Astrocyte (in vitro differentiated cells and primary cell): ENCODE measurements around the gene TENM4. TPM values are rescaled to one million over a fixed set of nuclear protein-coding genes. Genes with fewer than 3 reads are reported as not detected.
A peak's percentile ranks its signal among the peaks of the same experiment; 100 is the strongest.

Source experiments
- DNase-seq: peaks from one replicate; pipeline ENCODE4 v3.0.0-alpha.2; 2010; ENCODE audit warnings: low read depth
- FAIRE-seq: peaks from 2 replicates; lab custom pipeline; 2011; peaks lifted over from hg19 to GRCh38; lab: Jason Lieb, UNC
- H2AFZ ChIP-seq: 2 replicates; pipeline ENCODE4 v1.6.0; 2012; ENCODE audit warnings: low read depth, low read length, inconsistent platforms
- H3K27ac ChIP-seq: 2 replicates; pipeline ENCODE4 v1.5.1; 2011; ENCODE audit warnings: low read depth, low read length, inconsistent platforms
- H3K27me3 ChIP-seq: 2 replicates; pipeline ENCODE4 v1.6.0; 2011; ENCODE audit warnings: low read length, inconsistent platforms; ENCODE audit not compliant: insufficient read depth
- H3K36me3 ChIP-seq: 2 replicates; pipeline ENCODE4 v1.5.1; 2011; ENCODE audit warnings: low read length, inconsistent platforms; ENCODE audit not compliant: insufficient read depth
- H3K4me1 ChIP-seq: 2 replicates; pipeline ENCODE4 v1.5.1; 2011; ENCODE audit warnings: low read length, inconsistent platforms; ENCODE audit not compliant: insufficient read depth
- H3K4me2 ChIP-seq: 2 replicates; pipeline ENCODE4 v1.6.0; 2012; ENCODE audit warnings: low read length, inconsistent platforms
- H3K4me3 ChIP-seq: 2 replicates; pipeline ENCODE4 v1.5.1; 2011; ENCODE audit warnings: low read depth, mild to moderate bottlenecking, low read length, inconsistent platforms; ENCODE audit not compliant: insufficient read depth
- H3K79me2 ChIP-seq: 2 replicates; pipeline ENCODE4 v1.6.0; 2012; ENCODE audit warnings: mild to moderate bottlenecking, low read length, inconsistent platforms; ENCODE audit not compliant: insufficient read depth
- H3K9ac ChIP-seq: 2 replicates; pipeline ENCODE4 v1.6.0; 2012; ENCODE audit warnings: mild to moderate bottlenecking, low read length, inconsistent platforms
- H3K9me3 ChIP-seq: 2 replicates; pipeline ENCODE4 v1.5.1; 2012; ENCODE audit warnings: low read depth, mild to moderate bottlenecking, low read length, inconsistent platforms; ENCODE audit not compliant: insufficient read depth
- H4K20me1 ChIP-seq: 2 replicates; pipeline ENCODE4 v1.6.0; 2012; ENCODE audit warnings: low read length, inconsistent platforms; ENCODE audit not compliant: insufficient read depth
- H3K27ac Mint-ChIP-seq: one replicate; pipeline ENCODE4 v1.8.0; 2021; ENCODE audit warnings: mild to moderate bottlenecking, mixed read lengths; ENCODE audit not compliant: unreplicated experiment
- H3K27me3 Mint-ChIP-seq: one replicate; pipeline ENCODE4 v1.8.0; 2021; ENCODE audit warnings: low read depth, mixed read lengths; ENCODE audit not compliant: unreplicated experiment
- H3K36me3 Mint-ChIP-seq: one replicate; pipeline ENCODE4 v1.8.0; 2021; ENCODE audit warnings: low read depth, mixed read lengths; ENCODE audit not compliant: unreplicated experiment
- H3K4me1 Mint-ChIP-seq: one replicate; pipeline ENCODE4 v1.8.0; 2021; ENCODE audit warnings: low read depth, mixed read lengths; ENCODE audit not compliant: unreplicated experiment
- H3K4me3 Mint-ChIP-seq: one replicate; pipeline ENCODE4 v1.8.0; 2021; ENCODE audit warnings: mild to moderate bottlenecking, moderate library complexity, mixed read lengths; ENCODE audit not compliant: unreplicated experiment
- H3K9me3 Mint-ChIP-seq: one replicate; pipeline ENCODE4 v1.8.0; 2021; ENCODE audit warnings: mild to moderate bottlenecking, mixed read lengths; ENCODE audit not compliant: unreplicated experiment
- EZH2 ChIP-seq: IDR thresholded peaks from 2 replicates; pipeline ENCODE4 v1.6.1; 2012; ENCODE audit warnings: mild to moderate bottlenecking, low read length, inconsistent platforms; ENCODE audit not compliant: insufficient read depth
- total RNA-seq: library from RNA; stranded (reverse); gene quantifications from 2 replicates; pipeline ENCODE4 v1.2.1, GENCODE V29; 2021
- TF ChIP-seq, protein P1 (sequence below): IDR thresholded peaks from 2 replicates; pipeline ENCODE4 v1.5.1; 2011; ENCODE audit warnings: low read depth, mild to moderate bottlenecking, inconsistent platforms, low read length, moderate library complexity; ENCODE audit not compliant: insufficient read depth

TENM4 gene
- total RNA-seq, 1 donor from 2014 or later, result 7.5 TPM

DNA sequence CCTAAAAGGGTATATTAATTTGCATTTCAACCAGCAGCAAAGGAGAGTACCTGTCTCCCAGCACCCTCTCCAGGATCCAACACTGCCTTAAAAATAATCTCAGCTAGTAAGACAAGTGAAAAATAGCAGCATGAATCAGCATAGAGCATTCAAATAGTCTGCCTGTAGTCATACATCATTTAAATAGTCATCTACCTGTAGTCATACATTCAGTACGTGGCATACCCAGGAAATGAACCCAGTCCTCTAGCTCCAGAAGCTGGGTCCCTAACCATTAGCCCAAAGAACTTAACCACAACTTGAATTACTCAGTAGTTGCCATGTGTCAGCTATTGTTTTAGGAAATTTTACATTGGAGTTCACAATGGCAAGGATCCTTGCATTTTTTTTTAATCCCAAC is 9.3 kb downstream of the TENM4 start:
- Histone ChIP-seq H3K9me3 (no peaks in the 10 kb centered on the region), H3K27ac (peak overlapping the region; percentile 41), H3K4me1 (peaks cover 13% of the 10 kb centered on the region), H3K9ac (no peak overlapping the region), H3K36me3 (no peaks in the 10 kb centered on the region), H3K79me2 (peaks cover 84% of the 10 kb centered on the region), H3K4me2 (peak overlapping the region; percentile 55), H4K20me1 (peaks cover 21% of the 10 kb centered on the region), H3K27me3 (no peaks in the 10 kb centered on the region), H2AFZ (no peak overlapping the region), H3K4me3 (no peak overlapping the region)
- Mint-ChIP-seq H3K27me3 (peaks cover 30% of the 10 kb centered on the region), H3K27ac (no peak overlapping the region), H3K9me3 (no peaks in the 10 kb centered on the region), H3K36me3 (no peaks in the 10 kb centered on the region), H3K4me1 (peaks cover 6% of the 10 kb centered on the region), H3K4me3 (no peak overlapping the region)
- TF ChIP-seq EZH2, result no peak
- TF ChIP-seq, protein P1, sequence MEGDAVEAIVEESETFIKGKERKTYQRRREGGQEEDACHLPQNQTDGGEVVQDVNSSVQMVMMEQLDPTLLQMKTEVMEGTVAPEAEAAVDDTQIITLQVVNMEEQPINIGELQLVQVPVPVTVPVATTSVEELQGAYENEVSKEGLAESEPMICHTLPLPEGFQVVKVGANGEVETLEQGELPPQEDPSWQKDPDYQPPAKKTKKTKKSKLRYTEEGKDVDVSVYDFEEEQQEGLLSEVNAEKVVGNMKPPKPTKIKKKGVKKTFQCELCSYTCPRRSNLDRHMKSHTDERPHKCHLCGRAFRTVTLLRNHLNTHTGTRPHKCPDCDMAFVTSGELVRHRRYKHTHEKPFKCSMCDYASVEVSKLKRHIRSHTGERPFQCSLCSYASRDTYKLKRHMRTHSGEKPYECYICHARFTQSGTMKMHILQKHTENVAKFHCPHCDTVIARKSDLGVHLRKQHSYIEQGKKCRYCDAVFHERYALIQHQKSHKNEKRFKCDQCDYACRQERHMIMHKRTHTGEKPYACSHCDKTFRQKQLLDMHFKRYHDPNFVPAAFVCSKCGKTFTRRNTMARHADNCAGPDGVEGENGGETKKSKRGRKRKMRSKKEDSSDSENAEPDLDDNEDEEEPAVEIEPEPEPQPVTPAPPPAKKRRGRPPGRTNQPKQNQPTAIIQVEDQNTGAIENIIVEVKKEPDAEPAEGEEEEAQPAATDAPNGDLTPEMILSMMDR, result no peak
- FAIRE-seq, result peak; percentile 80
- peak; percentile 89 for DNase-seq

DNA sequence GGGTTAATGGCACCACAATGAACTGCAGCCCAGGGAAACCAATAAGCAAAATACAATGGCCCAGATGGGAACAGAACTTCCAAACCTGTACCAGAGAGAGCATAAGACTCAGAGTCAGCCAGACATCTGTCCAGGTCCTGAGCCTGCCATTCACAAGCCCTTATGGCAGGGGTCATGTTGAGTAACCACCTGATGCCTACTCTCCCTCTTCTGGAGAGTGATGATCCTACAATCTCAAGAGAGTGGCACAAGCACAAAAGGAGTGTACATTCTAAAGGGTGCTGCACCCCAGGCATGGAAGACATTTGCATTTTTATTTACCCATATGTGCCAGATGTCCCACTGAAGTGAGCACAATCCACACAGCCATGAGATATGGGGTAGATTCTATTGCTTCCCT is 10.6 kb downstream of the TENM4 start:
- no peak overlapping the region for H3K9ac ChIP-seq
- TF ChIP-seq, protein P1, result no peak
- no peak for TF ChIP-seq EZH2
- peaks cover 84% of the 10 kb centered on the region for H3K79me2 ChIP-seq
- H3K27ac ChIP-seq, result no peak overlapping the region
- peaks cover 6% of the 10 kb centered on the region for H3K4me1 Mint-ChIP-seq
- peaks cover 11% of the 10 kb centered on the region for H4K20me1 ChIP-seq
- no peaks in the 10 kb centered on the region for H3K9me3 Mint-ChIP-seq
- no peak for DNase-seq
- H2AFZ ChIP-seq, result no peak overlapping the region
- H3K9me3 ChIP-seq, result no peaks in the 10 kb centered on the region
- H3K36me3 Mint-ChIP-seq, result peaks cover 1% of the 10 kb centered on the region
- no peak overlapping the region for H3K4me3 ChIP-seq
- H3K36me3 ChIP-seq, result no peaks in the 10 kb centered on the region
- peaks cover 11% of the 10 kb centered on the region for H3K4me1 ChIP-seq
- H3K4me3 Mint-ChIP-seq, result no peak overlapping the region
- FAIRE-seq, result peak; percentile 34
- H3K27me3 Mint-ChIP-seq, result peaks cover 18% of the 10 kb centered on the region
- H3K4me2 ChIP-seq, result no peak overlapping the region
- no peaks in the 10 kb centered on the region for H3K27me3 ChIP-seq
- no peak overlapping the region for H3K27ac Mint-ChIP-seq

DNA sequence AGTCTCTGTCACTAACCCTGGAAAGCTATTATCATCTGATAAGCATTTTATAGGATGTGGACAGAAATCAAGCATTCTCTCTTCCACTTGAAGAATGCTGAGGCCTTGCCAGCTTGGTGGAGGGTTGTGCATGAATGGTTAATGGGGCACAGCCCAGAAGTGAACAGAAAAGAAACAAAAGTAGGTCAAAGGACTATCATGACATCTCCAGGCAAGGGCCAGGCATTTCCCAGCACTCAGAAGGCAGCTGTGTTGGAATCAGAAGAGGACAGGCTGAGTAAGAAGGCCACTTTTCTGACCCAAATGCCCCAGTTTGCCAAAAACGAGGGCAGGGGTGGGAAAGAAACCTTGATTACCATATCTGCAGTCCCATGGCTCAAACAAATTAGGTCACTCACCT is 12.4 kb downstream of the TENM4 start:
- no peak overlapping the region for H3K27ac ChIP-seq
- no peak overlapping the region for H3K4me3 ChIP-seq
- Mint-ChIP-seq H3K27me3 (peaks cover 4% of the 10 kb centered on the region), H3K4me3 (no peak overlapping the region), H3K36me3 (peaks cover 2% of the 10 kb centered on the region), H3K4me1 (peaks cover 6% of the 10 kb centered on the region), H3K27ac (no peak overlapping the region), H3K9me3 (no peaks in the 10 kb centered on the region)
- H3K4me2 ChIP-seq, result no peak overlapping the region
- no peaks in the 10 kb centered on the region for H3K36me3 ChIP-seq
- TF ChIP-seq EZH2, result no peak
- TF ChIP-seq, protein P1, result no peak
- no peak for FAIRE-seq
- no peak overlapping the region for H3K9ac ChIP-seq
- H3K9me3 ChIP-seq, result no peaks in the 10 kb centered on the region
- no peaks in the 10 kb centered on the region for H3K27me3 ChIP-seq
- H4K20me1 ChIP-seq, result peaks cover 11% of the 10 kb centered on the region
- peaks cover 76% of the 10 kb centered on the region for H3K79me2 ChIP-seq
- H2AFZ ChIP-seq, result no peak overlapping the region
- DNase-seq, result peak; percentile 13
- peaks cover 11% of the 10 kb centered on the region for H3K4me1 ChIP-seq
